ENCODE data around the gene MTHFD1. TPM values are rescaled to one million over a fixed set of nuclear protein-coding genes. Genes with fewer than 3 reads are reported as not detected.

The MTHFD1 gene
- total and polyA plus RNA-seq, 2 of the 4 experiments (the other 2 are of a cell fraction), result 32.2 to 64.9 TPM

- H4K20me1 ChIP-seq (ENCODE audit: insufficient read depth, low read length), result no peaks in the 10 kb centered on the region
- no peak overlapping the region for H2BK15ac ChIP-seq (ENCODE audit: low read depth, low read length)
- no peak overlapping the region for H4K91ac ChIP-seq (ENCODE audit: insufficient read depth, low read depth, low read length)
- intact Hi-C loops (cut with micrococcal nuclease), result loop anchor here (5.0 kb wide), 2 partner anchors 297 to 552 kb away; no protein-coding TSS in a partner anchor
- H2BK5ac ChIP-seq (ENCODE audit: low read depth, low read length, poor library complexity, severe bottlenecking), result no peak overlapping the region
- peaks cover 4 to 8% of the 10 kb centered on the region in 2 experiments; a peak in 3 of 4 replicates for H3K79me1 ChIP-seq (ENCODE audit: low read depth in 1 of 2, low read length in 2 of 2)
- no CpG with 5 or more reads among the region's 8 CpGs for WGBS, 2 experiments (ENCODE audit: extremely low coverage in 2 of 2, insufficient read length in 1 of 2)
- H3K18ac ChIP-seq (ENCODE audit: low read depth, low read length), result no peak overlapping the region
- no peak overlapping the region for H2BK20ac ChIP-seq (ENCODE audit: low read depth, low read length)
- DNase-seq, result no peak
- H3K36me3 ChIP-seq (ENCODE audit: control insufficient read depth, insufficient read depth, low read length), result no peaks in the 10 kb centered on the region
- dilution Hi-C loops (cut with HindIII; ENCODE audit: low sequenced_read_pairs, unreplicated experiment), result no loop called here
- in situ Hi-C loops (cut with MboI; ENCODE audit: low sequenced_read_pairs), result loop anchor here (5.0 to 10.0 kb wide), 2 partner anchors 142 to 304 kb away; no protein-coding TSS in a partner anchor
- no peak overlapping the region for H2BK120ac ChIP-seq (ENCODE audit: low read depth, low read length)
- no TSS peak for BruUV-seq (replicated peaks)
- ATAC-seq (ENCODE audit: low read depth), result no peak
- TF ChIP-seq RCOR1 (IDR thresholded peaks at IDR 0.05; ENCODE audit: insufficient replicate concordance, low read length) (no peak), POLR2A (IDR thresholded peaks at IDR 0.05; ENCODE audit: low read depth, low read length) (no peak), NFE2L2 (IDR thresholded peaks at IDR 0.05; ENCODE audit: low read depth, low read length) (no peak), RFX5 (IDR thresholded peaks at IDR 0.05; ENCODE audit: low read depth, low read length) (no peak), RAD21 (IDR thresholded peaks at IDR 0.05; ENCODE audit: low read length) (no peak), CEBPB (IDR thresholded peaks at IDR 0.05; ENCODE audit: low read depth, low read length) (no peak), MAFK (IDR thresholded peaks at IDR 0.05; ENCODE audit: low read depth, low read length) (no peak), MXI1 (IDR thresholded peaks at IDR 0.05; ENCODE audit: borderline replicate concordance, low read depth, low read length) (no peak)
- TF ChIP-seq, protein P1, sequence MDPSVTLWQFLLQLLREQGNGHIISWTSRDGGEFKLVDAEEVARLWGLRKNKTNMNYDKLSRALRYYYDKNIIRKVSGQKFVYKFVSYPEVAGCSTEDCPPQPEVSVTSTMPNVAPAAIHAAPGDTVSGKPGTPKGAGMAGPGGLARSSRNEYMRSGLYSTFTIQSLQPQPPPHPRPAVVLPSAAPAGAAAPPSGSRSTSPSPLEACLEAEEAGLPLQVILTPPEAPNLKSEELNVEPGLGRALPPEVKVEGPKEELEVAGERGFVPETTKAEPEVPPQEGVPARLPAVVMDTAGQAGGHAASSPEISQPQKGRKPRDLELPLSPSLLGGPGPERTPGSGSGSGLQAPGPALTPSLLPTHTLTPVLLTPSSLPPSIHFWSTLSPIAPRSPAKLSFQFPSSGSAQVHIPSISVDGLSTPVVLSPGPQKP (IDR thresholded peaks at IDR 0.05; ENCODE audit: borderline replicate concordance, low read depth, low read length), result no peak
- H4K5ac ChIP-seq (ENCODE audit: low read depth, low read length), result no peak overlapping the region
- H3K9me1 ChIP-seq (ENCODE audit: insufficient read depth, low read length), result peaks cover 3% of the 10 kb centered on the region; the same call in 1 of the 2 replicates
- no peak overlapping the region for H2AK5ac ChIP-seq (ENCODE audit: low read depth, low read length)
- H2AK9ac ChIP-seq (replicated peaks; ENCODE audit: low read depth, low read length, poor library complexity), result no peak overlapping the region
- H3K4me2 ChIP-seq (ENCODE audit: low read depth, low read length), result no peak overlapping the region
- H3K56ac ChIP-seq (ENCODE audit: extremely low read depth, insufficient read depth, low read length), result no peak overlapping the region
- H3K9me3 ChIP-seq (ENCODE audit: control insufficient read depth, insufficient read depth, low read length), result no peaks in the 10 kb centered on the region; the same call in 1 of the 2 replicates
- H3K4me3 ChIP-seq (ENCODE audit: insufficient read depth, low read depth, low read length), result no peak overlapping the region
- no peak overlapping the region for H2AFZ ChIP-seq (replicated peaks; ENCODE audit: low read length, poor library complexity)
- ChIA-PET CTCF (no interaction called here), POLR2A (ENCODE audit: unreplicated experiment) (no interaction called here)
- H3K23ac ChIP-seq (ENCODE audit: low read depth, low read length), result no peak overlapping the region
- H3K4me1 ChIP-seq (ENCODE audit: control insufficient read depth, insufficient read depth, low read length), result no peaks in the 10 kb centered on the region
- H4K8ac ChIP-seq (ENCODE audit: low read depth in 2 of 2, low read length in 2 of 2), result no peak overlapping the region
- H3K9ac ChIP-seq (ENCODE audit: low read depth, low read length), result no peak overlapping the region
- H3K4ac ChIP-seq (ENCODE audit: low read depth, low read length), result no peak overlapping the region
- no peak overlapping the region for H3K27ac ChIP-seq (ENCODE audit: insufficient read depth, low read length)
- H3K14ac ChIP-seq (replicated peaks; ENCODE audit: low read depth, low read length), result no peak overlapping the region
- H3K27me3 ChIP-seq (ENCODE audit: control insufficient read depth, insufficient read depth, low read length), result no peaks in the 10 kb centered on the region
Observed at GRCh38 chr14:64340560-64341196, 47.5 kb upstream of the MTHFD1 start.

Measured in IMR-90 (cell line).